Type B pancreatic cell (in vitro differentiated cells): ENCODE measurements around the gene P3H1. TPM values are rescaled to one million over a fixed set of nuclear protein-coding genes. Genes with fewer than 3 reads are reported as not detected.

Experiments
- DNase-seq: peaks from one replicate; pipeline ENCODE4 v3.0.0; 2021; ENCODE audit warnings: mixed read lengths; ENCODE audit not compliant: unreplicated experiment; ENCODE audit errors: extremely low spot score
- H3K27ac Mint-ChIP-seq: 2 replicates; pipeline ENCODE4 v1.8.0; 2021; ENCODE audit warnings: mild to moderate bottlenecking, mixed read lengths
- H3K27me3 Mint-ChIP-seq: 2 replicates; pipeline ENCODE4 v1.8.0; 2021; ENCODE audit warnings: mixed read lengths
- H3K36me3 Mint-ChIP-seq: 2 replicates; pipeline ENCODE4 v1.8.0; 2021; ENCODE audit warnings: mixed read lengths
- H3K4me1 Mint-ChIP-seq: one replicate; pipeline ENCODE4 v1.8.0; 2021; ENCODE audit warnings: mixed read lengths; ENCODE audit not compliant: unreplicated experiment
- H3K4me3 Mint-ChIP-seq: 2 replicates; pipeline ENCODE4 v1.8.0; 2021; ENCODE audit warnings: mild to moderate bottlenecking, mixed read lengths
- H3K9me3 Mint-ChIP-seq: 2 replicates; pipeline ENCODE4 v1.8.0; 2021; ENCODE audit warnings: mixed read lengths
- CTCF ChIP-seq: fragments of 200-600 bp; sonication (generic); conservative IDR thresholded peaks from 2 replicates; pipeline ENCODE4 v1.5.0; 2021; ENCODE audit warnings: antibody characterized with exemption, mild to moderate bottlenecking
- total RNA-seq: library from RNA; stranded (reverse); gene quantifications from 2 replicates; pipeline ENCODE4 v1.2.1, GENCODE V29; 2021; ENCODE audit warnings: low replicate concordance

Gene P3H1
- total RNA-seq, 1 donor from 2014 or later, result 77.2 TPM

- no peaks in the 10 kb centered on the region for H3K4me1 Mint-ChIP-seq
- no peak for DNase-seq
- TF ChIP-seq CTCF, result no peak
- no peak overlapping the region for H3K4me3 Mint-ChIP-seq
- no peak overlapping the region for H3K27ac Mint-ChIP-seq
- no peaks in the 10 kb centered on the region for H3K27me3 Mint-ChIP-seq
- H3K36me3 Mint-ChIP-seq, result peaks cover 51% of the 10 kb centered on the region
- H3K9me3 Mint-ChIP-seq, result no peaks in the 10 kb centered on the region
Observed at GRCh38 chr1:42779725-42780124, 12.9 kb upstream of the P3H1 start.

- DNase-seq, result no peak
- Mint-ChIP-seq H3K27ac (no peak overlapping the region), H3K27me3 (no peaks in the 10 kb centered on the region), H3K4me1 (no peaks in the 10 kb centered on the region), H3K9me3 (no peaks in the 10 kb centered on the region), H3K36me3 (peaks cover 49% of the 10 kb centered on the region), H3K4me3 (no peak overlapping the region)
- peak; percentile 79 for TF ChIP-seq CTCF
Observed at GRCh38 chr1:42777852-42778251, 11.0 kb upstream of the P3H1 start.

GRCh38 chr1:42776502-42776901 lies 9.7 kb upstream of the P3H1 start:
- H3K9me3 Mint-ChIP-seq, result no peaks in the 10 kb centered on the region
- no peaks in the 10 kb centered on the region for H3K4me1 Mint-ChIP-seq
- no peak overlapping the region for H3K4me3 Mint-ChIP-seq
- no peak for TF ChIP-seq CTCF
- H3K27ac Mint-ChIP-seq, result no peak overlapping the region
- H3K27me3 Mint-ChIP-seq, result no peaks in the 10 kb centered on the region
- H3K36me3 Mint-ChIP-seq, result peaks cover 45% of the 10 kb centered on the region
- no peak for DNase-seq

- DNase-seq, result no peak
- Mint-ChIP-seq H3K9me3 (no peaks in the 10 kb centered on the region), H3K27me3 (no peaks in the 10 kb centered on the region), H3K4me1 (peaks cover 5% of the 10 kb centered on the region), H3K36me3 (peaks cover 36% of the 10 kb centered on the region), H3K27ac (no peak overlapping the region), H3K4me3 (no peak overlapping the region)
- TF ChIP-seq CTCF, result no peak
Observed at GRCh38 chr1:42774928-42775526, 8.2 kb upstream of the P3H1 start.

GRCh38 chr1:42773420-42773819 lies 6.6 kb upstream of the P3H1 start:
- no peaks in the 10 kb centered on the region for H3K27me3 Mint-ChIP-seq
- TF ChIP-seq CTCF, result no peak
- no peak overlapping the region for H3K27ac Mint-ChIP-seq
- H3K4me3 Mint-ChIP-seq, result no peak overlapping the region
- H3K4me1 Mint-ChIP-seq, result peaks cover 8% of the 10 kb centered on the region
- peaks cover 26% of the 10 kb centered on the region for H3K36me3 Mint-ChIP-seq
- no peaks in the 10 kb centered on the region for H3K9me3 Mint-ChIP-seq
- no peak for DNase-seq

GRCh38 chr1:42769811-42770210 lies 3.0 kb upstream of the P3H1 start:
- no peak overlapping the region for H3K27ac Mint-ChIP-seq
- H3K9me3 Mint-ChIP-seq, result no peaks in the 10 kb centered on the region
- H3K27me3 Mint-ChIP-seq, result no peaks in the 10 kb centered on the region
- no peak for TF ChIP-seq CTCF
- H3K4me1 Mint-ChIP-seq, result peaks cover 16% of the 10 kb centered on the region
- peaks cover 3% of the 10 kb centered on the region for H3K36me3 Mint-ChIP-seq
- H3K4me3 Mint-ChIP-seq, result peak overlapping the region; percentile 8
- DNase-seq, result no peak
